GM21825 (cell line): ENCODE data around the gene BCAR3.

Source experiments
- ATAC-seq: cut with Tn5 transposase; IDR thresholded peaks from one replicate; pipeline ENCODE4 v1.9.1; 2021; ENCODE audit warnings: mild to moderate bottlenecking, moderate library complexity; ENCODE audit not compliant: unreplicated experiment

The BCAR3 gene

GRCh38 chr1:93516164-93516563 is 165.5 kb downstream of the BCAR3 start:
- no peak for ATAC-seq
